Panc1 (cell line): ENCODE results near the gene TMEM132E. TPM values are rescaled to one million over a fixed set of nuclear protein-coding genes. Genes with fewer than 3 reads are reported as not detected.

Experiments
- ATAC-seq: fragments of 200-7000 bp; cut with Tn5 transposase; 2 replicates; pipeline ENCODE4 v1.9.1; 2020; ENCODE audit warnings: mild to moderate bottlenecking, moderate library complexity
- BruUV-seq: library from RNA; stranded (reverse); fragments of 400-500 nt; replicated peaks from 2 replicates; lab custom pipeline; 2021; lab: Mats Ljungman, UMichigan
- CTCF ChIA-PET: fragments of 300-600 bp; sonication (Branson Sonifier 250); formaldehyde crosslinking; loops from one replicate; lab custom pipeline; 2022; ENCODE audit warnings: antibody characterized with exemption; lab: Charles Lee
- POLR2A ChIA-PET: fragments of 300-600 bp; sonication (Branson Sonifier 250); formaldehyde crosslinking; loops from one replicate; lab custom pipeline; 2022; ENCODE audit warnings: antibody characterized with exemption; lab: Charles Lee
- DNase-seq: peaks from one replicate; pipeline ENCODE4 v3.0.0-alpha.2; 2010; ENCODE audit warnings: low read depth, low spot score
- H3K27ac ChIP-seq: 2 replicates; pipeline ENCODE4 v1.5.1; 2011; ENCODE audit warnings: mild to moderate bottlenecking, low read length, inconsistent platforms
- H3K27me3 ChIP-seq: fragments of 200-500 bp; sonication (Bioruptor generic); 2 replicates; pipeline ENCODE4 v1.6.0; 2014; ENCODE audit warnings: low read length, inconsistent platforms; ENCODE audit not compliant: control insufficient read depth, insufficient read depth
- H3K36me3 ChIP-seq: fragments of 200-500 bp; sonication (Bioruptor generic); 2 replicates; pipeline ENCODE4 v1.5.1; 2014; ENCODE audit warnings: inconsistent platforms, mild to moderate bottlenecking, low read length, moderate library complexity; ENCODE audit not compliant: control insufficient read depth, insufficient read depth
- H3K4me1 ChIP-seq: 2 replicates; pipeline ENCODE4 v1.5.1; 2011; ENCODE audit warnings: inconsistent platforms, mild to moderate bottlenecking, low read length, moderate library complexity; ENCODE audit not compliant: control insufficient read depth, insufficient read depth
- H3K4me3 ChIP-seq, 2 experiments: 2 replicates each; pipeline ENCODE4 v1.5.1; 2011 to 2012; ENCODE audit warnings: low read depth in 2 of 2, low read length in 2 of 2, mild to moderate bottlenecking in 2 of 2, inconsistent platforms in 1 of 2, moderate library complexity in 1 of 2
- H3K9me3 ChIP-seq: fragments of 200-500 bp; sonication (Bioruptor generic); 2 replicates; pipeline ENCODE4 v1.5.1; 2014; ENCODE audit warnings: low read depth, mild to moderate bottlenecking, inconsistent platforms, low read length, moderate library complexity; ENCODE audit not compliant: control insufficient read depth, insufficient read depth
- POLR2AphosphoS5 ChIP-seq: IDR thresholded peaks from 2 replicates; pipeline ENCODE4 v1.6.1; 2012; ENCODE audit warnings: mild to moderate bottlenecking, low read depth, low read length, moderate library complexity
- SIN3A ChIP-seq: IDR thresholded peaks from 2 replicates; pipeline ENCODE4 v1.6.1; 2012; ENCODE audit warnings: low read depth, mild to moderate bottlenecking, low read length, moderate library complexity, borderline replicate concordance; ENCODE audit not compliant: insufficient read depth
- TCF7L2 ChIP-seq: IDR thresholded peaks from 2 replicates; pipeline ENCODE4 v1.6.1; 2011; ENCODE audit warnings: mild to moderate bottlenecking, low read depth, low read length, inconsistent platforms
- in situ Hi-C: cut with HindIII; loops from 2 replicates; pipeline ENCODE4 v1.10.0; 2016; ENCODE audit warnings: low sequenced_read_pairs, low pct_unique_long_range_greater_than_20kb
- intact Hi-C: fragments of 100-400 bp; cut with micrococcal nuclease; formaldehyde crosslinking; loops from one replicate; pipeline ENCODE4 v1.10.0; 2022; ENCODE audit not compliant: unreplicated experiment
- total RNA-seq: library from RNA; stranded (reverse); gene quantifications from one replicate; pipeline ENCODE4 v1.2.1, GENCODE V29; 2021; ENCODE audit not compliant: unreplicated experiment
- TF ChIP-seq, protein P1 (sequence below), 2 experiments: IDR thresholded peaks; 2 replicates each; pipeline ENCODE4 v1.6.1; 2011 to 2012; ENCODE audit warnings: low read depth in 2 of 2, control low read depth in 1 of 2, low read length in 1 of 2, mild to moderate bottlenecking in 1 of 2, moderate library complexity in 1 of 2; ENCODE audit not compliant: insufficient read depth in 1 of 2
- TF ChIP-seq, protein P2 (sequence below): fragments of 450-650 bp; IDR thresholded peaks from 2 replicates; pipeline ENCODE4 v1.5.1; 2017; ENCODE audit warnings: mild to moderate bottlenecking

The TMEM132E gene
- total RNA-seq, 1 experiment from 2014 or later: not detected

DNA sequence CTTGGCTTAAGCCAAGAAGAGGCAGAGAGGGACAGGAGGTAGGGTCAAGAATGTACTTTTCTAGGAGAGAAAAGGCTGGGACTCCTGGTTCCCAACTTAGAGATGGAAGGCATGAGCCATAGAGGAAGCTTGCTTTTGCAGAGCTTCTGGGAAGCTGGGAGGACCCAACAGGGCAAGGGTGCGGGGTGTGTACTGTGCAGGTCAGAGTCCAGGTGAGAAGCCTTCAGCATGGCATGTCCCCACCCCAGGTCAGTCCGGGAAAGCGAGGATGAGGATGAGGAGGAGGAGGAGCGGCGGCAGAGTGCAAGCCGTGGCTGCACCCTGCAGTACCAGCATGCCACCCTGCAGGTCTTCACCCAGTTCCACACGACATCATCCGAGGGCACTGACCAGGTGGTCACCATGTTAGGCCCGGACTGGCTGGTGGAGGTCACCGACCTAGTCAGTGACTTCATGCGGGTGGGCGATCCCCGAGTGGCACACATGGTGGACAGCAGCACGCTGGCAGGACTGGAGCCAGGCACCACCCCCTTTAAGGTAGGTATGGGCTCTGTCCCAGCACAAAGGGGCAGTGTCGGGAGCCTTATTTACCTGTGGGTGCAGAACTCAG is 55.3 kb downstream of the TMEM132E start:
- in situ Hi-C loops (no loop called here), intact Hi-C loops (loop anchor here (10.0 kb wide), 1 partner anchor 190 kb away; no protein-coding TSS in a partner anchor)
- ATAC-seq (no peak), DNase-seq (no peak)
- no peaks in the 10 kb centered on the region for H3K9me3 ChIP-seq
- POLR2A ChIA-PET: no interaction called here
- H3K36me3 ChIP-seq: no peaks in the 10 kb centered on the region
- TF ChIP-seq POLR2AphosphoS5: no peak
- TF ChIP-seq, protein P1, sequence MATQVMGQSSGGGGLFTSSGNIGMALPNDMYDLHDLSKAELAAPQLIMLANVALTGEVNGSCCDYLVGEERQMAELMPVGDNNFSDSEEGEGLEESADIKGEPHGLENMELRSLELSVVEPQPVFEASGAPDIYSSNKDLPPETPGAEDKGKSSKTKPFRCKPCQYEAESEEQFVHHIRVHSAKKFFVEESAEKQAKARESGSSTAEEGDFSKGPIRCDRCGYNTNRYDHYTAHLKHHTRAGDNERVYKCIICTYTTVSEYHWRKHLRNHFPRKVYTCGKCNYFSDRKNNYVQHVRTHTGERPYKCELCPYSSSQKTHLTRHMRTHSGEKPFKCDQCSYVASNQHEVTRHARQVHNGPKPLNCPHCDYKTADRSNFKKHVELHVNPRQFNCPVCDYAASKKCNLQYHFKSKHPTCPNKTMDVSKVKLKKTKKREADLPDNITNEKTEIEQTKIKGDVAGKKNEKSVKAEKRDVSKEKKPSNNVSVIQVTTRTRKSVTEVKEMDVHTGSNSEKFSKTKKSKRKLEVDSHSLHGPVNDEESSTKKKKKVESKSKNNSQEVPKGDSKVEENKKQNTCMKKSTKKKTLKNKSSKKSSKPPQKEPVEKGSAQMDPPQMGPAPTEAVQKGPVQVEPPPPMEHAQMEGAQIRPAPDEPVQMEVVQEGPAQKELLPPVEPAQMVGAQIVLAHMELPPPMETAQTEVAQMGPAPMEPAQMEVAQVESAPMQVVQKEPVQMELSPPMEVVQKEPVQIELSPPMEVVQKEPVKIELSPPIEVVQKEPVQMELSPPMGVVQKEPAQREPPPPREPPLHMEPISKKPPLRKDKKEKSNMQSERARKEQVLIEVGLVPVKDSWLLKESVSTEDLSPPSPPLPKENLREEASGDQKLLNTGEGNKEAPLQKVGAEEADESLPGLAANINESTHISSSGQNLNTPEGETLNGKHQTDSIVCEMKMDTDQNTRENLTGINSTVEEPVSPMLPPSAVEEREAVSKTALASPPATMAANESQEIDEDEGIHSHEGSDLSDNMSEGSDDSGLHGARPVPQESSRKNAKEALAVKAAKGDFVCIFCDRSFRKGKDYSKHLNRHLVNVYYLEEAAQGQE (IDR thresholded peaks at IDR 0.05; ENCODE audit: insufficient read depth in 1 of 2, low read depth in 2 of 2, low read length in 1 of 2): no peak
- TF ChIP-seq, protein P2, sequence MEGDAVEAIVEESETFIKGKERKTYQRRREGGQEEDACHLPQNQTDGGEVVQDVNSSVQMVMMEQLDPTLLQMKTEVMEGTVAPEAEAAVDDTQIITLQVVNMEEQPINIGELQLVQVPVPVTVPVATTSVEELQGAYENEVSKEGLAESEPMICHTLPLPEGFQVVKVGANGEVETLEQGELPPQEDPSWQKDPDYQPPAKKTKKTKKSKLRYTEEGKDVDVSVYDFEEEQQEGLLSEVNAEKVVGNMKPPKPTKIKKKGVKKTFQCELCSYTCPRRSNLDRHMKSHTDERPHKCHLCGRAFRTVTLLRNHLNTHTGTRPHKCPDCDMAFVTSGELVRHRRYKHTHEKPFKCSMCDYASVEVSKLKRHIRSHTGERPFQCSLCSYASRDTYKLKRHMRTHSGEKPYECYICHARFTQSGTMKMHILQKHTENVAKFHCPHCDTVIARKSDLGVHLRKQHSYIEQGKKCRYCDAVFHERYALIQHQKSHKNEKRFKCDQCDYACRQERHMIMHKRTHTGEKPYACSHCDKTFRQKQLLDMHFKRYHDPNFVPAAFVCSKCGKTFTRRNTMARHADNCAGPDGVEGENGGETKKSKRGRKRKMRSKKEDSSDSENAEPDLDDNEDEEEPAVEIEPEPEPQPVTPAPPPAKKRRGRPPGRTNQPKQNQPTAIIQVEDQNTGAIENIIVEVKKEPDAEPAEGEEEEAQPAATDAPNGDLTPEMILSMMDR: no peak
- TF ChIP-seq TCF7L2: no peak
- TF ChIP-seq SIN3A: no peak
- peaks cover 5% of the 10 kb centered on the region; the same call in 1 of the 2 replicates for H3K27me3 ChIP-seq
- no peak overlapping the region for H3K27ac ChIP-seq
- CTCF ChIA-PET: no interaction called here
- no TSS peak for BruUV-seq
- no peaks in the 10 kb centered on the region for H3K4me1 ChIP-seq
- no peak overlapping the region for H3K4me3 ChIP-seq

DNA sequence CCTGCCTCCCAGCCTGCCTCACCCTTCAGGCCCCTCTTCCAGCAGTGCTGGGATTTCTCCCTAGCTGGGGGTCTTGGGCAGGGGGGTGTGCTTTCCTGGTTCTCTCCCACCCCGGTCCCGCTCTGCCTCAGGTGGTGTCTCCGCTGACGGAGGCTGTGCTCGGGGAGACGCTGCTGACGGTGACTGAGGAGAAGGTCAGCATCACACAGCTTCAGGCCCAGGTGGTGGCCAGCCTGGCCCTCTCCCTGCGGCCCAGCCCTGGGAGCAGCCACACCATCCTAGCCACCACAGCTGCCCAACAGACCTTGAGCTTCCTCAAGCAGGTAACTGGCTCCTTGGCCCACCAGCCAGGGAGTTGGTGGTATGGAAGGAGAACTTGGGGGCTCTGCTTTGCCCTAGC is 56.5 kb downstream of the TMEM132E start:
- Histone ChIP-seq H3K36me3 (no peaks in the 10 kb centered on the region), H3K4me1 (no peaks in the 10 kb centered on the region), H3K27ac (no peak overlapping the region), H3K9me3 (no peaks in the 10 kb centered on the region), H3K4me3 (no peak overlapping the region), H3K27me3 (peaks cover 5% of the 10 kb centered on the region; the same call in 1 of the 2 replicates)
- ChIA-PET CTCF (no interaction called here), POLR2A (no interaction called here)
- no TSS peak for BruUV-seq
- in situ Hi-C loops (no loop called here), intact Hi-C loops (loop anchor here (10.0 kb wide), 1 partner anchor 191 kb away; no protein-coding TSS in a partner anchor)
- ATAC-seq (no peak), DNase-seq (no peak)
- TF ChIP-seq, protein P2: no peak
- TF ChIP-seq TCF7L2: no peak
- TF ChIP-seq, protein P1 (IDR thresholded peaks at IDR 0.05; ENCODE audit: insufficient read depth in 1 of 2, low read depth in 2 of 2, low read length in 1 of 2): no peak
- TF ChIP-seq SIN3A: no peak
- TF ChIP-seq POLR2AphosphoS5: no peak
